Measurements from ENCODE around the gene PLPPR3.

Gene PLPPR3

DNA sequence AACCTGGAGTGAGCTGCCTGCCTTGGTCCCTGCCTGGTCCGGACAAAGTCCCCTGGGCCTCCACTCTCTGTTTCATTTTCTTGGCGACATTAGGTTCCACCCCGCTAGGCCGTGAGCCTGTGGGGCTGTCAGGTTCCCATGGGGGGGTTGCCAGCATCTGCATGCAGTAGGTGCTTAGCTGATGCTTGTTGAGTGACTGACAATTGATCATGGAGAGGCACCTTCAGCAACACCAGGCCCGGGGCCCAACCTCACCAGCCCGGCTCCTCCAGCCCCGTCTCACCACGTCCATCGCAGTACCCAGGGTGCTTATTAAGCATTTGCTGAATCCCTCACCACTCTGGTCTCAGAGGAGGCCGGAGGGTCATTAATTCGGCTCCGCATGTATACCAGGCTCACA lies 57.5 kb downstream of the PLPPR3 start:
- ChIA-PET CTCF (interaction anchor here (0.5 kb wide), 1 partner anchor 27 kb away, joined by 3 read pairs; no protein-coding TSS in a partner anchor), POLR2A (interaction anchor here (0.9 kb wide), 1 partner anchor 12 kb away, joined by 8 read pairs; no protein-coding TSS in a partner anchor)
- Histone ChIP-seq H3K27ac (ENCODE audit: extremely low read depth, low read depth, low read length) (no peak overlapping the region), H3K4me1 (ENCODE audit: control insufficient read depth, insufficient read depth, low read length) (no peaks in the 10 kb centered on the region), H3K36me3 (ENCODE audit: control insufficient read depth in 2 of 2, insufficient read depth in 1 of 2, low read length in 2 of 2) (no peaks in the 10 kb centered on the region), H3K9me3 (ENCODE audit: control insufficient read depth, insufficient read depth, low read depth, low read length) (no peaks in the 10 kb centered on the region), H3K4me3 (ENCODE audit: low read depth, low read length) (no peak overlapping the region)
- TF ChIP-seq ZNF133 (tag by site-specific recombination; IDR thresholded peaks at IDR 0.05), result no peak
- TF ChIP-seq, protein P1, sequence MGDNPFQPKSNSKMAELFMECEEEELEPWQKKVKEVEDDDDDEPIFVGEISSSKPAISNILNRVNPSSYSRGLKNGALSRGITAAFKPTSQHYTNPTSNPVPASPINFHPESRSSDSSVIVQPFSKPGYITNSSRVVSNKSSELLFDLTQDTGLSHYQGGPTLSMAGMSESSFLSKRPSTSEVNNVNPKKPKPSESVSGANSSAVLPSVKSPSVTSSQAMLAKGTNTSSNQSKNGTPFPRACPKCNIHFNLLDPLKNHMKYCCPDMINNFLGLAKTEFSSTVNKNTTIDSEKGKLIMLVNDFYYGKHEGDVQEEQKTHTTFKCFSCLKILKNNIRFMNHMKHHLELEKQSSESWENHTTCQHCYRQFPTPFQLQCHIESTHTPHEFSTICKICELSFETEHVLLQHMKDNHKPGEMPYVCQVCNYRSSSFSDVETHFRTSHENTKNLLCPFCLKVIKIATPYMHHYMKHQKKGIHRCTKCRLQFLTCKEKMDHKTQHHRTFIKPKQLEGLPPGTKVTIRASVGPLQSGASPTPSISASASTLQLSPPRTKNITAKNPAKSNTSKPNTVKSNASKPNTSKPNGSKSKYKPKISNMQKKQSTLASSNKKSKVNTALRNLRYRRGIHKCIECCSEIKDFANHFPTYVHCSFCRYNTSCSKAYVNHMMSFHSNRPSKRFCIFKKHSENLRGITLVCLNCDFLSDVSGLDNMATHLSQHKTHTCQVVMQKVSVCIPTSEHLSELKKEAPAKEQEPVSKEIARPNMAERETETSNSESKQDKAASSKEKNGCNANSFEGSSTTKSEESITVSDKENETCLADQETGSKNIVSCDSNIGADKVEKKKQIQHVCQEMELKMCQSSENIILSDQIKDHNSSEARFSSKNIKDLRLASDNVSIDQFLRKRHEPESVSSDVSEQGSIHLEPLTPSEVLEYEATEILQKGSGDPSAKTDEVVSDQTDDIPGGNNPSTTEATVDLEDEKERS (tag by site-specific recombination; IDR thresholded peaks at IDR 0.05), result no peak
- TF ChIP-seq, protein P2, sequence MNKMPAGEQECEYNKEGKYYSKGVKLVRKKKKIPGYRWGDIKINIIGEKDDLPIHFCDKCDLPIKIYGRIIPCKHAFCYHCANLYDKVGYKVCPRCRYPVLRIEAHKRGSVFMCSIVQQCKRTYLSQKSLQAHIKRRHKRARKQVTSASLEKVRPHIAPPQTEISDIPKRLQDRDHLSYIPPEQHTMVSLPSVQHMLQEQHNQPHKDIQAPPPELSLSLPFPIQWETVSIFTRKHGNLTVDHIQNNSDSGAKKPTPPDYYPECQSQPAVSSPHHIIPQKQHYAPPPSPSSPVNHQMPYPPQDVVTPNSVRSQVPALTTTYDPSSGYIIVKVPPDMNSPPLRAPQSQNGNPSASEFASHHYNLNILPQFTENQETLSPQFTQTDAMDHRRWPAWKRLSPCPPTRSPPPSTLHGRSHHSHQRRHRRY (tag by site-specific recombination; IDR thresholded peaks at IDR 0.05), result no peak
- no peak for TF ChIP-seq KLF8 (tag by site-specific recombination; IDR thresholded peaks at IDR 0.05)
- no peak for TF ChIP-seq ZNF600 (tag by site-specific recombination; IDR thresholded peaks at IDR 0.05)
- TF ChIP-seq ZNF26 (tag by site-specific recombination; IDR thresholded peaks at IDR 0.05), result no peak
- TF ChIP-seq ZNF670 (tag by site-specific recombination; IDR thresholded peaks at IDR 0.05; ENCODE audit: low read depth), result no peak
- TF ChIP-seq ZNF112 (tag by site-specific recombination; IDR thresholded peaks at IDR 0.05), result no peak
- no peak for TF ChIP-seq ZNF704 (tag by site-specific recombination; IDR thresholded peaks at IDR 0.05)
- TF ChIP-seq GLI4 (tag by site-specific recombination; IDR thresholded peaks at IDR 0.05), result no peak
- no peak for TF ChIP-seq ZNF530 (tag by site-specific recombination; IDR thresholded peaks at IDR 0.05; ENCODE audit: low read depth)

DNA sequence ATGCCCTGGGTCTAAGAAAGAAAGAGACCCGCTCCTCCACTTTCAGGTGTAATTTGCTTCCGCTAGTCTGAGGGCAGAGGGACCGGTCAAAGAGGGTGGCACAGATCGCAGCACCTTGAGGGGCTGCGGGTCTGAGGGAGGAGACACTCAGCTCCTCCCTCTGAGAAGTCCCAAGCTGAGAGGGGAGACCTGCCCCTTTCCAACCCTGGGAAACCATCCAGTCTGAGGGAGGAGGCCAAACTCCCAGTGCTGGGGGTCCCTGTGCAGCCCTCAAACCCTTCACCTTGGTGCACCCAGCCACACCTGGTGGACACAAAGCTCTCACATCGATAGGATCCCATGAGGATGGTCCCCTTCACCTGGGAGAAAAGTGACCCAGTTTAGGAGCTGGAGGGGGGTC lies 57.9 kb downstream of the PLPPR3 start:
- Histone ChIP-seq H3K4me1 (ENCODE audit: control insufficient read depth, insufficient read depth, low read length) (no peaks in the 10 kb centered on the region), H3K36me3 (ENCODE audit: control insufficient read depth in 2 of 2, insufficient read depth in 1 of 2, low read length in 2 of 2) (no peaks in the 10 kb centered on the region), H3K9me3 (ENCODE audit: control insufficient read depth, insufficient read depth, low read depth, low read length) (no peaks in the 10 kb centered on the region), H3K27ac (ENCODE audit: extremely low read depth, low read depth, low read length) (no peak overlapping the region), H3K4me3 (ENCODE audit: low read depth, low read length) (no peak overlapping the region)
- TF ChIP-seq ZNF518A (tag by site-specific recombination; conservative IDR thresholded peaks at IDR 0.05; ENCODE audit: low read depth), result no peak
- no peak for TF ChIP-seq ZNF341 (tag by site-specific recombination; IDR thresholded peaks at IDR 0.05; ENCODE audit: low read depth)
- no peak for TF ChIP-seq ZBTB17 (tag by site-specific recombination; IDR thresholded peaks at IDR 0.05)
- POLR2A ChIA-PET, result interaction anchor here (0.9 kb wide), 1 partner anchor 12 kb away, joined by 8 read pairs; no protein-coding TSS in a partner anchor
- CTCF ChIA-PET, result interaction anchor here (0.5 kb wide), 1 partner anchor 27 kb away, joined by 3 read pairs; no protein-coding TSS in a partner anchor

Data from HEK293 (cell line).